H54 (cell line): Measurements from ENCODE around the gene RTP5.

Source experiments
- DNase-seq: peaks from one replicate; pipeline ENCODE4 v3.0.0; 2011; ENCODE audit warnings: low spot score, mixed read lengths; ENCODE audit not compliant: insufficient read length
- FAIRE-seq: peaks from 3 replicates; lab custom pipeline; 2011; peaks lifted over from hg19 to GRCh38; lab: Jason Lieb, UNC
- POLR2A ChIP-seq: IDR thresholded peaks from 2 replicates; pipeline ENCODE4 v1.6.1; 2011; ENCODE audit warnings: low read depth, mild to moderate bottlenecking, low read length

The RTP5 gene

GRCh38 chr2:241876528-241877196 lies 7.1 kb downstream of the RTP5 start:
- no peak for TF ChIP-seq POLR2A
- FAIRE-seq, result no peak
- no peak for DNase-seq

GRCh38 chr2:241877197-241877685 lies 7.7 kb downstream of the RTP5 start:
- FAIRE-seq, result no peak
- TF ChIP-seq POLR2A, result no peak
- no peak for DNase-seq

- no peak for FAIRE-seq
- no peak for TF ChIP-seq POLR2A
- peak; percentile 88 for DNase-seq
Observed at GRCh38 chr2:241877989-241878970, 8.8 kb downstream of the RTP5 start.

GRCh38 chr2:241879326-241879725 lies 9.8 kb downstream of the RTP5 start:
- no peak for TF ChIP-seq POLR2A
- DNase-seq (no peak), FAIRE-seq (no peak)

GRCh38 chr2:241880311-241881073 lies 11.0 kb downstream of the RTP5 start:
- no peak for TF ChIP-seq POLR2A
- no peak for FAIRE-seq
- DNase-seq, result no peak

- no peak for FAIRE-seq
- TF ChIP-seq POLR2A, result no peak
- DNase-seq, result no peak
Observed at GRCh38 chr2:241882091-241882625, 12.6 kb downstream of the RTP5 start.

- no peak for TF ChIP-seq POLR2A
- FAIRE-seq (no peak), DNase-seq (no peak)
Observed at GRCh38 chr2:241884951-241885290, 15.4 kb downstream of the RTP5 start.

- FAIRE-seq, result no peak
- no peak for TF ChIP-seq POLR2A
- no peak for DNase-seq
Observed at GRCh38 chr2:241885291-241885945, 15.9 kb downstream of the RTP5 start.

GRCh38 chr2:241885946-241886643 lies 16.6 kb downstream of the RTP5 start:
- FAIRE-seq (no peak), DNase-seq (no peak)
- TF ChIP-seq POLR2A, result no peak

- TF ChIP-seq POLR2A, result no peak
- DNase-seq (no peak), FAIRE-seq (no peak)
Observed at GRCh38 chr2:241886840-241887447, 17.4 kb downstream of the RTP5 start.

- DNase-seq, result no peak
- FAIRE-seq, result no peak
- no peak for TF ChIP-seq POLR2A
Observed at GRCh38 chr2:241887806-241888522, 18.4 kb downstream of the RTP5 start.

GRCh38 chr2:241888641-241889040 lies 19.1 kb downstream of the RTP5 start:
- DNase-seq (no peak), FAIRE-seq (no peak)
- TF ChIP-seq POLR2A, result no peak
